ENCODE results near the gene RECQL5. TPM values are rescaled to one million over a fixed set of nuclear protein-coding genes. Genes with fewer than 3 reads are reported as not detected.

RECQL5 gene
- total RNA-seq (2022): 67.0 and 67.7 TPM in 2 replicates
- percentile 66 among the genes with signal in this experiment for Bru-seq, nascent RNA
- BruChase-seq, experiment 1, labeled RNA remaining after a 2-hour chase: percentile 65 among the genes with signal in this experiment
- BruChase-seq, experiment 2, labeled RNA remaining after a 6-hour chase: percentile 67 among the genes with signal in this experiment
- long read RNA-seq, partial matches to known transcripts: 19 of 40 reads
- long read RNA-seq, other reads (novel, unspliced or antisense): 17 of 40 reads

DNA sequence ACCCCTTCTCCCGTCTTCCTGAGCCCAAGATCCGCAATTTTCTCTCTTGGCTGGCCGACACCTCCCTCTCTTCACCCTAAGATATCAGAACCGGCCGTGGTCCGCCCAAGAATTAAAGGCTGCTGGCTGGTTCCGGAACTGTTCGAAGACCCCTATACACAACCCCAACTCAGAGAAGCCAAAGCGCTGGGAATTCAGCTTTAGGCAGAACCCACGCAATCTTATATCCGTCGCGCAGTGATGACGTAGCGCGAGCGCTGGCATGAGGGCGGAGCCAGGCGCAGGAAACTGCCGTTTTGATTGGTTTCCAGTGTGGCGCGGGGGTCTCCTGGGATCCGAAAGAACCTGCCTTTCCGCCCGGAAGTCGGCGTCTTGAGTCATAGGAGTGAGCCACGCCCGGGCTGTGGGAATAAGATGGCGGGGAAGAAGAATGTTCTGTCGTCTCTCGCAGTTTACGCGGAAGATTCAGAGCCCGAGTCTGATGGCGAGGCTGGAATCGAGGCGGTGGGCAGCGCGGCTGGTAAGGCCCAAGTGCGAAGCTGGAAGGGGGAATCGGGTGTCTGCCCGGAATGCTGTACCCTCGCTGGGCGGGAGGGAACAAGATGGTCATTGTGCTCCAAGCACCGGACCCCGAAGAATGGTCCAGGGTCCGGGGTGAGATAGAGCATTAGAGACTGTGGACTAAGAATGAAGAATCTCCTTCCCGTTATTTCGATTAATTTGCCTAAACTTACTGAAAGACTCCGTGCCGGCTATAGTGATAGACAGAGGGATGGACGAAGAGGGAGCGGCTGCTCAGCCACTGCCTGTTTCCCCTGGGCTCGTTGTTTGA, at the start of gene RECQL5, which contains the start of gene SAP30BP:
Gene RECQL5, minus strand, starts transcription at position 196 of the 832 bp plus-strand sequence. CDS start 597 bp downstream, outside the sequence.
Gene SAP30BP, plus strand, starts transcription at position 380 of the 832 bp plus-strand sequence. Its CDS starts 35 bp downstream, at position 415.
- ChIA-PET CTCF (interaction anchor here (0.6 to 2.7 kb wide), 3 partner anchors 13 to 81 kb away, joined by 3 to 17 read pairs (median 3); a partner anchor contains a TSS), POLR2A (interaction anchor here (0.6 to 1.7 kb wide), 9 partner anchors 9 to 140 kb away, joined by 3 to 15 read pairs (median 3); partner anchors contain the start of genes ITGB4 and SMIM5)
- BruUV-seq (replicated peaks): TSS peak; percentile 78
- Histone ChIP-seq H3K4me1 (peaks cover 13% of the 10 kb centered on the region), H3K4me3 (ENCODE audit: low read depth, low read length) (peak within 1 kb of the TSS; percentile 96), H3K36me3 (ENCODE audit: control insufficient read depth, insufficient read depth, low read length) (peaks cover 2% of the 10 kb centered on the region), H3K9me3 (no peaks in the 10 kb centered on the region), H3K27me3 (replicated peaks; ENCODE audit: control insufficient read depth, insufficient read depth, low read length) (no peaks in the 10 kb centered on the region)
- TF ChIP-seq, protein P1, sequence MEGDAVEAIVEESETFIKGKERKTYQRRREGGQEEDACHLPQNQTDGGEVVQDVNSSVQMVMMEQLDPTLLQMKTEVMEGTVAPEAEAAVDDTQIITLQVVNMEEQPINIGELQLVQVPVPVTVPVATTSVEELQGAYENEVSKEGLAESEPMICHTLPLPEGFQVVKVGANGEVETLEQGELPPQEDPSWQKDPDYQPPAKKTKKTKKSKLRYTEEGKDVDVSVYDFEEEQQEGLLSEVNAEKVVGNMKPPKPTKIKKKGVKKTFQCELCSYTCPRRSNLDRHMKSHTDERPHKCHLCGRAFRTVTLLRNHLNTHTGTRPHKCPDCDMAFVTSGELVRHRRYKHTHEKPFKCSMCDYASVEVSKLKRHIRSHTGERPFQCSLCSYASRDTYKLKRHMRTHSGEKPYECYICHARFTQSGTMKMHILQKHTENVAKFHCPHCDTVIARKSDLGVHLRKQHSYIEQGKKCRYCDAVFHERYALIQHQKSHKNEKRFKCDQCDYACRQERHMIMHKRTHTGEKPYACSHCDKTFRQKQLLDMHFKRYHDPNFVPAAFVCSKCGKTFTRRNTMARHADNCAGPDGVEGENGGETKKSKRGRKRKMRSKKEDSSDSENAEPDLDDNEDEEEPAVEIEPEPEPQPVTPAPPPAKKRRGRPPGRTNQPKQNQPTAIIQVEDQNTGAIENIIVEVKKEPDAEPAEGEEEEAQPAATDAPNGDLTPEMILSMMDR (IDR thresholded peaks at IDR 0.05; ENCODE audit: insufficient read depth in 1 of 2, low read depth in 1 of 2, low read length in 1 of 2, severe bottlenecking in 1 of 2, unreplicated experiment in 1 of 2): no peak
- Mint-ChIP-seq H3K4me3 (ENCODE audit: unreplicated experiment) (no peak within 1 kb of the TSS), H3K4me1 (ENCODE audit: low read depth, unreplicated experiment) (no peaks in the 10 kb centered on the region), H3K27ac (ENCODE audit: unreplicated experiment) (peak within 1 kb of the TSS; percentile 10), H3K27me3 (ENCODE audit: insufficient read depth, unreplicated experiment) (no peaks in the 10 kb centered on the region), H3K9me3 (ENCODE audit: unreplicated experiment) (no peaks in the 10 kb centered on the region), H3K36me3 (ENCODE audit: insufficient read depth, unreplicated experiment) (peaks cover 47% of the 10 kb centered on the region)
- DNase-seq: peak; percentile 97 to 98
- intact Hi-C loops (cut with micrococcal nuclease; ENCODE audit: unreplicated experiment): no loop called here

DNA sequence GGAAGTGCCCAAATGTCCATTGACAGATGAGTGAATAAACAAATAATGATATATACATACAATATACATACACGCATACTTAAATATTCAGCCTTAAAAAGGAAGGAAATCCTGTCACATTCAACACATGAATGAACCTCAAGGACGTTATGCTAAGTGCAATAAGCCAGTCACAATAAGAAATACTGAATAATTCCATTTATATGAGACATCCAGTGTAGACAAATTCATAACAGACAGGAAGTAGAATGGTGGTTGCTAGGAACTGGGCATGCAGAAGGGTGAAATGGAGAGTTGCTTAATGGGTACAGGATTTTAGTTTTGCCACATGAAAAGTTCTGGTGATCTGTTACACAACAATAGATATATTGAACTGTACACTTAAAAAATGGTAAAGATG, 45.5 kb upstream of the RECQL5 start:
- TF ChIP-seq, protein P1 (IDR thresholded peaks at IDR 0.05; ENCODE audit: insufficient read depth in 1 of 2, low read depth in 1 of 2, low read length in 1 of 2, severe bottlenecking in 1 of 2, unreplicated experiment in 1 of 2): no peak
- Mint-ChIP-seq H3K36me3 (ENCODE audit: insufficient read depth, unreplicated experiment) (peaks cover 28% of the 10 kb centered on the region), H3K27ac (ENCODE audit: unreplicated experiment) (no peak overlapping the region), H3K4me3 (ENCODE audit: unreplicated experiment) (no peak overlapping the region), H3K27me3 (ENCODE audit: insufficient read depth, unreplicated experiment) (no peaks in the 10 kb centered on the region), H3K4me1 (ENCODE audit: low read depth, unreplicated experiment) (no peaks in the 10 kb centered on the region), H3K9me3 (ENCODE audit: unreplicated experiment) (no peaks in the 10 kb centered on the region)
- H3K4me3 ChIP-seq (ENCODE audit: low read depth, low read length): no peak overlapping the region
- H3K36me3 ChIP-seq (ENCODE audit: control insufficient read depth, insufficient read depth, low read length): no peaks in the 10 kb centered on the region; the same call in none of the 2 replicates
- no TSS peak for BruUV-seq (replicated peaks)
- no peaks in the 10 kb centered on the region for H3K9me3 ChIP-seq
- ChIA-PET POLR2A (interaction anchor here (0.8 kb wide), 1 partner anchor 71 kb away, joined by 8 read pairs; no protein-coding TSS in a partner anchor), CTCF (no interaction called here)
- no peaks in the 10 kb centered on the region for H3K27me3 ChIP-seq (replicated peaks; ENCODE audit: control insufficient read depth, insufficient read depth, low read length)
- intact Hi-C loops (cut with micrococcal nuclease; ENCODE audit: unreplicated experiment): no loop called here
- DNase-seq: no peak
- no peaks in the 10 kb centered on the region for H3K4me1 ChIP-seq

DNA sequence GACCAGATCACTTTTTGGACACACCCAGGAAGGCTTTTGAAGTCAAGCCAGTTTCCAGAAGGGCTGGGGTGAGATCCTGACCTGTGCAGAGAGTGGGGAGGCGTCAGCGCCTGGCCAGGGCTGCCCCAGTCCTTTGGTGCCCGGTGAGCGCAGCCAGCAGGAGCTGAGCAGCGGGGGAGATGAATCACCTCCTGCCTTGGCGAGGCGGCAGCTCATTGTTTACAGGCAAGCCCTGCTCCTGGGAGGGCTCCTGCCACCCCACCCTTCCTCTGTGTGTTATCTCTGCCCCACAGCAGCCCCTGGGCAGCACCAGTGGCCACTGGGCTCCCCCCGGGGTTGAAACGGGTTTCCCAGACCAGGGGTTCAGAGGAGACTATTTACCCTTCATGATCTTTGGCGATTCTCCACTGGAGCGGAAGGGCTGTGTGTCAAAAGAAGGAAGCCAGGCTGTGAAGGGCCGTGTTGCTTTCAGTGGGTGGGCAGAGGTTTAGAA, 40.2 kb upstream of the RECQL5 start:
- H3K4me1 Mint-ChIP-seq (ENCODE audit: low read depth, unreplicated experiment): no peaks in the 10 kb centered on the region
- ChIA-PET POLR2A (no interaction called here), CTCF (interaction anchor here (0.6 to 1.4 kb wide), 2 partner anchors 18 to 41 kb away, joined by 7 to 8 read pairs; no protein-coding TSS in a partner anchor)
- intact Hi-C loops (cut with micrococcal nuclease; ENCODE audit: unreplicated experiment): no loop called here
- Histone ChIP-seq H3K4me1 (no peaks in the 10 kb centered on the region), H3K9me3 (no peaks in the 10 kb centered on the region), H3K27me3 (replicated peaks; ENCODE audit: control insufficient read depth, insufficient read depth, low read length) (no peaks in the 10 kb centered on the region), H3K36me3 (ENCODE audit: control insufficient read depth, insufficient read depth, low read length) (peaks cover 5% of the 10 kb centered on the region), H3K4me3 (ENCODE audit: low read depth, low read length) (no peak overlapping the region)
- no peaks in the 10 kb centered on the region for H3K9me3 Mint-ChIP-seq (ENCODE audit: unreplicated experiment)
- no peak for DNase-seq
- TF ChIP-seq, protein P1 (IDR thresholded peaks at IDR 0.05; ENCODE audit: insufficient read depth in 1 of 2, low read depth in 1 of 2, low read length in 1 of 2, severe bottlenecking in 1 of 2, unreplicated experiment in 1 of 2): no peak
- no peak overlapping the region for H3K27ac Mint-ChIP-seq (ENCODE audit: unreplicated experiment)
- H3K36me3 Mint-ChIP-seq (ENCODE audit: insufficient read depth, unreplicated experiment): peaks cover 65% of the 10 kb centered on the region
- H3K27me3 Mint-ChIP-seq (ENCODE audit: insufficient read depth, unreplicated experiment): no peaks in the 10 kb centered on the region
- no peak overlapping the region for H3K4me3 Mint-ChIP-seq (ENCODE audit: unreplicated experiment)
- no TSS peak for BruUV-seq (replicated peaks)

Measured in Caco-2 (cell line).